Fibroblast of lung (primary cell): ENCODE measurements around the gene RBFOX1.

ENCODE experiments used
- EZH2 ChIP-seq: IDR thresholded peaks from 2 replicates; pipeline ENCODE4 v1.5.1; 2012; ENCODE audit warnings: low read length, control low read depth, mild to moderate bottlenecking; ENCODE audit errors: missing control alignments
- TF ChIP-seq, protein P1 (sequence below), 2 donors: IDR thresholded peaks in 1 of 2; conservative IDR thresholded peaks in 1 of 2; 1 replicate in 1 of 2; 2 replicates in 1 of 2; pipeline ENCODE4 v1.5.1; 2011 to 2012; ENCODE audit warnings: low read length in 2 of 2, control low read depth in 1 of 2, inconsistent platforms in 1 of 2, low read depth in 1 of 2, mild to moderate bottlenecking in 1 of 2

GRCh38 chr16:7380441-7380840 is 47.8 kb downstream of the RBFOX1 start:
- no peak for TF ChIP-seq EZH2
- TF ChIP-seq, protein P1, sequence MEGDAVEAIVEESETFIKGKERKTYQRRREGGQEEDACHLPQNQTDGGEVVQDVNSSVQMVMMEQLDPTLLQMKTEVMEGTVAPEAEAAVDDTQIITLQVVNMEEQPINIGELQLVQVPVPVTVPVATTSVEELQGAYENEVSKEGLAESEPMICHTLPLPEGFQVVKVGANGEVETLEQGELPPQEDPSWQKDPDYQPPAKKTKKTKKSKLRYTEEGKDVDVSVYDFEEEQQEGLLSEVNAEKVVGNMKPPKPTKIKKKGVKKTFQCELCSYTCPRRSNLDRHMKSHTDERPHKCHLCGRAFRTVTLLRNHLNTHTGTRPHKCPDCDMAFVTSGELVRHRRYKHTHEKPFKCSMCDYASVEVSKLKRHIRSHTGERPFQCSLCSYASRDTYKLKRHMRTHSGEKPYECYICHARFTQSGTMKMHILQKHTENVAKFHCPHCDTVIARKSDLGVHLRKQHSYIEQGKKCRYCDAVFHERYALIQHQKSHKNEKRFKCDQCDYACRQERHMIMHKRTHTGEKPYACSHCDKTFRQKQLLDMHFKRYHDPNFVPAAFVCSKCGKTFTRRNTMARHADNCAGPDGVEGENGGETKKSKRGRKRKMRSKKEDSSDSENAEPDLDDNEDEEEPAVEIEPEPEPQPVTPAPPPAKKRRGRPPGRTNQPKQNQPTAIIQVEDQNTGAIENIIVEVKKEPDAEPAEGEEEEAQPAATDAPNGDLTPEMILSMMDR (conservative IDR thresholded peaks at IDR 0.05 in 1 of 2, IDR thresholded peaks at IDR 0.05 in 1 of 2; ENCODE audit: low read depth in 1 of 2, low read length in 2 of 2) = no peak
